Stimulated activated CD8-positive, alpha-beta memory T cell treated with anti-CD3 and anti-CD28 coated beads, Interleukin-15, amount 100 ng/mL, for 1 hour (primary cell): ENCODE data around the gene OOSP4B.
"Not testable (repeated sequence)": the region's sequence is repeated elsewhere in the genome, so short reads cannot be mapped to it uniquely, and the experiment has no call there.

ENCODE experiments used
- DNase-seq: peaks from one replicate; pipeline ENCODE4 v3.0.0-alpha.2; 2020; ENCODE audit warnings: low read depth

The OOSP4B gene

GRCh38 chr11:60059521-60060240 lies 42.7 kb downstream of the OOSP4B start:
- DNase-seq = no peak

- no peak for DNase-seq
Measured at GRCh38 chr11:60064111-60064510, 47.1 kb downstream of the OOSP4B start.

DNA sequence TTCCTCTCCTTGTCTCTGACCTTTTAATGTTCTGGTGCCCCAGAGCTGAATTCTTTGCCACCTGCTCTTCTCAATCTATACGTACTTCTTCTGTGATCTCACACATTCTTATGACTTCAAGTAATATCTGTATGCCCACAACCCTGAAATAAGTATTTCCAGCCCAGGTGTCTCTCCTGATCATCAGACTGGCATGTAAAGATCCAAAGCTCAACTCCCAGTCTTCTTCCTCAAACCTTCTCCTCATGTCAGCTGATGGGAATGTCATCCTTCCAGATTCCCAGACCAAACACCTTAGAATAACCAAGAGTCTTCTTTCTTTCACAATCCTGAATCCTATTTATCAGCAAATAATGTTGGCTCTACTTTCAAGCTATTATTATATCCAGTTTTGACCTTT lies 48.8 kb downstream of the OOSP4B start:
- no peak for DNase-seq

GRCh38 chr11:60069450-60069849 lies 52.5 kb downstream of the OOSP4B start:
- DNase-seq = no peak

DNA sequence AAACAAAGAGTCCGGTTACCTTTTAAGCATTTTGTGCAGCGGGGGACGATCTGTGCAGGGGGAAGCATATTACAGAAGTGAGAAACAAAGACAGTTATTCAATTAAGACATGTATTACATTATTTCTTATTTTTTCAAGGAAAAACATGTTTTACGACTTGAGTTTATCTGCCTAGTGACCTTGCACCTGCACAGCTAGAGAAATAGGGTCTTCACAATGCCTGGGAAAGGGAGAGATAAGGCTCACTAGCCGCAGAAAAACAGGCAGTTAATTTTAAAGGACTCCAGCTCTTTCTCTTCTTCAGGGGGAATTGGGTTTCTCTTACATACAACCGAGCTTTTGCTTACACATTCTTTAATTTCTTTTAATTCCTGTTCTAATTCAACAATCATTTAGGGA lies 54.7 kb downstream of the OOSP4B start:
- not testable (repeated sequence) for DNase-seq

DNA sequence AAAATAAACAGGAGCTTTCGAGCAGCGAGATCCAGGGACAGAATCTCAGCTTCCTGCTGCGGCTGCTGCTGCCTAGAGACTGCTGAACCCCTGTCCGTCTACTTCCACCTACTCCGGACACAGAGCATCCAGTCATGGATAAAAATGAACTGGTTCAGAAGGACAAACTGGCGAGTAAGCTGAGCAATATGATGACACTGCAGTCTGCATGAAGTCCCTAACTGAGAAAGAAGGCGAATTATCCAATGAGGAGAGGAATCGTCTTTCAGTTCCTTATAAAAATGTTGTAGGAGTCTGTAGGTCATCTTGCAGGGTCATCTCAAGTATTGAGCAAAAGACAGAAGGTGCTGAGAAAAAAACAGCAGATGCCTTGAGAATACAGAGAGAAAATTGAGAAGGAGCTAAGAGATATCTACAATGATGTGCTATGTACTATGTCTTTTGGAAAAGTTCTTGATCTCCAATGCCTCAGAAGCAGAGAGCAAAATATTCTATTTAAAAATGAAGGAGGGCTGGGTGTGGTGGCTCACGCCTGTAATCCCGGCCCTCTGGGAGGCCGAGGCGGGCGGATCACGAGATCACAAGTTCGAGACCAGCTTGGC lies 60.3 kb downstream of the OOSP4B start:
- no peak for DNase-seq

GRCh38 chr11:60077981-60078380 lies 61.0 kb downstream of the OOSP4B start:
- no peak for DNase-seq

- no peak for DNase-seq
Measured at GRCh38 chr11:60078745-60079144, 61.8 kb downstream of the OOSP4B start.

GRCh38 chr11:60080535-60080934 lies 63.6 kb downstream of the OOSP4B start:
- DNase-seq = no peak
